NCI-H2107 treated with DMSO at 0.1 percent for 48 hours (cell line): ENCODE results near the gene CACNA1C.
A peak's percentile ranks its signal among the peaks of the same experiment; 100 is the strongest.

Source experiments
- DNase-seq: peaks from one replicate; lab custom pipeline; 2025; ENCODE audit not compliant: unreplicated experiment; lab: John Stamatoyannopoulos, UW

The CACNA1C gene

DNA sequence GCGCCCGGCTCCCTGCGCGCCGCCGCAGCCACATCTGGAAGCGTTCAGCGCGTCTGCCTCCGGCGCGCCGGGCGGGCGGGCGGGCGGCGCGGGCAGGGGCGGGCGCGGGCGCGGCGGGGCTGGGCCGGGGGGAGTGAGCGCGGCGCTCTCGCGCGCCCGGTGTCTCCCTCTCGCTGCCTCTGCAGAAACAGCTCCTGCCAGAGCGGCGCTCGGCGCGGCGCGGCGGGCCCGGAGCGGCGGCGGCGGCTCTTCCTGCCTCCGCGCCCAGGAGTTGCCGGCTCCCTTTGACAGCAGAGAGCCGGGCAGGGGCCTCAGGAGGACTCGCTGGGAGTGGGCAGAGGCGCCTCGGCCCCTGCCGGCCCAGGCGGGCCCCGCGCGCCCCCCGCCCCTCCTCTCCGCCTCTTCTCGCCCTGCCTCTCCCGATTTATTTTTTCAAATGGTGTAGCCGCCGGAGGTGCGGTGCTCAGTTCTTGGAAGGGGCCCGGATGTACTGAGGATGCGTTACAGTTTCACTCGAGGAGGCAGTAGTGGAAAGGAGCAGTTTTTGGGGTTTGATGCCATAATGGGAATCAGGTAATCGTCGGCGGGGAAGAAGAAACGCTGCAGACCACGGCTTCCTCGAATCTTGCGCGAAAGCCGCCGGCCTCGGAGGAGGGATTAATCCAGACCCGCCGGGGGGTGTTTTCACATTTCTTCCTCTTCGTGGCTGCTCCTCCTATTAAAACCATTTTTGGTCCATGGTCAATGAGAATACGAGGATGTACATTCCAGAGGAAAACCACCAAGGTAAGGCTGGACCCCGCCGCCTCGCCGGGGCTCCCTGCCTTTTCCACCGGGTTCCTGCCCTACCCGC is at the start of gene CACNA1C:
TSS of gene CACNA1C (plus strand) at position 162 of the 853 bp plus-strand sequence. CDS start at position 738, 576 bp downstream.
- DNase-seq, result no peak

- peak; percentile 41 for DNase-seq
Observed at GRCh38 chr12:2003676-2004112, 49.1 kb upstream of the CACNA1C start.

GRCh38 chr12:2004113-2004929 is 48.5 kb upstream of the CACNA1C start, which contains the start of gene DCP1B:
TSS of gene DCP1B (minus strand) at chr12:2004457. CDS start at chr12:2004431, 26 bp downstream.
- peak; percentile 90 for DNase-seq

DNA sequence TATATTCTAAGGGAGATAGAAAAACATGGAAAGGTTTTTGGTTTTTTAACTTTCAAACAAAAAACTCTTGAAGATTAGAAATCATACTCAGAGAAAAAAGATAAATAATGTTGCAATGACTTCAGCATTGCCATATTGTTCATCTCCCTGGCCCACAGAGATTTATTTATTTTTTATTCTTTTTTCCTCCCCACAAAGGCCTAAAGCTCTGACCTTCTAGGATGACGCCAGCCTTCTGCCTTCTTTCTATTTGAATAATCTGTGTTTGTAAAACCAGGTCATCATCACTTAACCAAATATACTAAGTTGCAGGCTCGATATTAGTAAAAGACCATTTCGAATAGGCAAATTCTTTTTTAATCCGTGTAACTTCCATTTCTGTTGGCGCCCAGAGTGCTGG is 44.1 kb upstream of the CACNA1C start:
- no peak for DNase-seq

DNA sequence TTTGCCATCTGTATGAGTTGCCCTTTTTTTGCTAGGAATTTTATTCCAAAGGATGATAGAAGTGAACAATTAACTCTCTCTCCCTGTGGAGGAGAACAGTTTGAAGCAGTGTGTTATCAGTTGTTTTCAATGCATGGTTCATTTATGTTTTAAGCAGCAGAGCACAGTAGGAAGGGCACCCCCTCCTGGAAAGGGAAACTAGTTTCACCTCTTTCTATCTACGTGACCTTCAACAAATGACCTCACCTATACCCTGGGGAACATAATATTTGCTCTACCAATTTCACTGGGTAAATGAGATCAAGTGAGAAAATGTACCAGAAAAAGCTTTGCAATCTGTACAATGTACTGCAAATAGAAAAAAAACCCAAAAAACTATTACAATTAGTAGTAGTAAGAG is 43.2 kb upstream of the CACNA1C start:
- DNase-seq, result no peak

DNA sequence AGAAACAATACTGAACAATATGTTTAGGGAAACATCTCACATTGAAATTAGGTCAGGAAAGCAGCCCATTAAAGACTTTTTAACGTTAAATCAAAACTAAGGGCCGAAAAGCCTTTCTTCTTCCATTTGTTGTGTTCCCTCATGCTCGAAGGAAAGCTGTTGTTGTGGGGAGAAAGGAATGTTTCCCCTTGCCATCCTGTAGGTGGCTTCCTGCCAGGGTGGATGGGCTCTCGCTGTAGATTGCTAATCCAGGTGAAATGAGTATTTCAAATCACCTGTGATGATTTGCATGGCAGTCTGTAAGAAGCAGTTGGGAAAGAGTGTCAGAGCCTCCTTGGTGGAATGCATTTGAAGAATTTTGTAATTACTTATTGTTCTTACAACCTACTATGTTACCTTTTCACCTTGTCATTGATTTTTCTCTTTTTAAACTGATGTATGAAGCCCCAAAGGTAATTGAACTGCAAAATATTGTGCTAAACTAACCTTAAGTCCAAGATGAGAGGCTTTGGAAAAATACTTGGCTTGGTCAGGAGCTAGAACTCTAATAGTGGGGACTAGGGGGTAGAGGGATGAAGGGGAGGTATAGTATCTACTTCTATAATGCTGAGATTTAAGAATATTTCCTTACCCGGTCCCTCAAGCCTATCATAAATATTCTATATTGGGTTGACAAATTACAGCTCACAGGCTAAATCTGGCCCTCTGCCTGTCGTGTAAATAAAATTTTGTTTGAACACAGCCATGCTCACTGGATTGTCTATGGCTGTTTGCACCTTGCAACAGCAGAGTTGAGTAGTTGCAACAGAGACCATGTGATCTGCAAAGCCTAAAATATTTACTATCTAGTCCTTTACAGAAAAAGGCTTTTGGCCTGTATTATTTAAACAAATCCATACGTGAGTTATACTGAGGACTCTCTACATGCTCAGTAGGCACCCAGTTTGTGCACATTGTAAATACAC is 40.9 kb upstream of the CACNA1C start:
- no peak for DNase-seq

DNA sequence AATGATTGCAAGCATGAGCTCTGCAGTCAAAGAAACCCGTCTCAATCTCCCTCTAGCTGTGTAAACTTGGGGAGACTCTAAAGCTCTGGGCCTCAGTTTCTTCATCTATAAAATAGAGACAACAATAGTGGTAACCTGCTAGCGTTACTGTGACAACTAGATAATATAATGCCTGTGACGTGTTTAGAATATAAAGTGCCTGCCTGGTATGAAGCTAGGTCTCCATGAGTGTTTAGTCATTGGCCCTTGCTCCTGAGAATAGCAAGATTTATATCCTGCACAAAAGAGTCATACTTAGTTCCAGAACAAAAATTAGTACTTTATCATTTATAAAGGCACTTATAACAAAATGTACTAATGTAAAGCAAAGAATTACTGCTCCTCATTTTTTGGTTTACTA is 39.7 kb upstream of the CACNA1C start:
- DNase-seq, result no peak

GRCh38 chr12:2013527-2014223 is 39.1 kb upstream of the CACNA1C start:
- no peak for DNase-seq

- no peak for DNase-seq
Observed at GRCh38 chr12:2014231-2014630, 38.6 kb upstream of the CACNA1C start.

DNA sequence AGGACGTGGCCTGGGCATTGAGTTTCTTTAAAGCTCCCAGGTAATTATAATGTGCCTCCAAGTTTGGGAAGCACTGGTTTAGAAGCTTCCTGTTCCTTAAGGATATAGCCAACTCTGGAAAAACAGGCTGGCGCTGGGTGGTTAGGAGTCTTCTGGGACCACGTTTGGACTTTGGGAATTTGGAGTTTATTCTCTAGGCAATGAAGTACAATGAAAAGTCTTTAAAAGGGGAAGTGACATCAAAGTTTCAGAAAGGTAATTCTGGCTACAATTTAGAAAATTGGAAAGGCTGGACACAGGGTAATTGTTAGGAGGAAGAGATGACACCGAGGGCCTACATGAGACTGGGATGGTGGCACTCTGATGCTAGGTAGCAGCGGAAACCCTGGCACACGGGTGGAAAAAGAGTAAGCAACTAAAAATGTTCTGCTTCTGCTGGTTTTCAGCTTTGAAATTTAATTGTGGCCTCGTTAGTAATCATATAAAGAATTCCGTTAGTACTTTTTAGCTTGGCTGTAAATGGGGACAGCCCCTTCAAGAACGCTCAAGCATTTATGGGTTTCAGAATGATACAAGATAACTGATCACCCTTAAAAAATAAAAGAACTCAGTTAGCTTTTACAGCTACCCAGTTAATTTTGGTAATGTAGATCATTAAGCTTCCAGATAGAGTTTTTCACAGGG is 35.8 kb upstream of the CACNA1C start:
- DNase-seq, result no peak

DNA sequence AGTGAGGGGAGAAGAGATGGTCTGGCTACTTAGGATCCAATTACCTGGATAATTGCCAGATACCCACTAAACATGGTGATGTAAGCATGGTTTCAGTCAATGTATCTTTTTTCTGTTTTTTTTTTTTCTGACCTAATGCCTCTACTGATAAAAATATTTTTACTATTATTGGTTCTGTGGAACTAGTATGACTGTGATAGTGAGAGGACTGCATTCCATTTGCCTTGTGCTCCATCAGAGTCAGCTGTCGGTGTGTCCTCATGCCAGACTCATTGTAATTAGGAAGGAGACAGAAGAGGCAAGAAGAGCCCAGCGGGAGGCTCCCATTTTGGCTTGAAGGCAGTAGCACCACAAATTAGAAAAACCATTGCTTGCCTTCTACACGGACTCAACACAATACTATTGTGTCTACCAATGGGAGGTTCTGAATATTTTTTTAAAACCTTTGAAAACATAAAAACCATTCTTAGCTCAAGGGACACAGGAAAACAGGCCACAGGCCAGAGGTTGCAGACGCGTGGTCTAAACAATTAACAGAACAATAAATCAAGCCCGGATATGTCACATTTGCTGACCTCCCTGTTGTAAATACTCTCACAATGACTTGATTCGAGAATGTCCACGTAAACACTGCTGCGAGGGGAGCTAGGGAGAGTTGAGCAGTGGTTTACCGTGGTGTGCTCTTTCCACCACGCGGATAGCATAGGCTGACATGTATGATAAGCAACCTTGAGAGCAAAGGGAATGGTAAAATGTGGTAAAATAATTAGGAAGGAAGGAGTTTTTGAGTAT is 35.0 kb upstream of the CACNA1C start:
- no peak for DNase-seq

- DNase-seq, result no peak
Observed at GRCh38 chr12:2018391-2018790, 34.4 kb upstream of the CACNA1C start.

- no peak for DNase-seq
Observed at GRCh38 chr12:2019126-2019525, 33.7 kb upstream of the CACNA1C start.

DNA sequence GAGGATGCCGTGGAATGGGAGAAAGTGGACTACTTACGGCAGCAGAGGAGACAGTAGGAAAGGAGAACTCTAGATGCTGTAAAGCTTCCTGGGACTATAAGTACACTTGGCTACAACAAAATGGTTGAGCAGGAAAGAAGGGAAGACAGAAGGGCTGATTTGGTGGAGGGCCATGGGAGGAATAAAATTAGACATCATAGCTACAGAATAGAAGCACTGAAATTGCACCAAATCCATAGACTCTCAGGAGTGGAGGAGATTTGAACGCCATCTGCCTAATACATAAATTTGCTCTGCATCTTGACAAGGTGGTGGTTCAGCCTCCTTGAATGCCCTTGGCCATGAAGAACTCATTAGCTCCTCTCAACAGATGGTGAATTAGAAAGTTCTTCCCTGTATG is 32.3 kb upstream of the CACNA1C start:
- DNase-seq, result no peak

GRCh38 chr12:2023365-2023764 is 29.4 kb upstream of the CACNA1C start:
- no peak for DNase-seq

DNA sequence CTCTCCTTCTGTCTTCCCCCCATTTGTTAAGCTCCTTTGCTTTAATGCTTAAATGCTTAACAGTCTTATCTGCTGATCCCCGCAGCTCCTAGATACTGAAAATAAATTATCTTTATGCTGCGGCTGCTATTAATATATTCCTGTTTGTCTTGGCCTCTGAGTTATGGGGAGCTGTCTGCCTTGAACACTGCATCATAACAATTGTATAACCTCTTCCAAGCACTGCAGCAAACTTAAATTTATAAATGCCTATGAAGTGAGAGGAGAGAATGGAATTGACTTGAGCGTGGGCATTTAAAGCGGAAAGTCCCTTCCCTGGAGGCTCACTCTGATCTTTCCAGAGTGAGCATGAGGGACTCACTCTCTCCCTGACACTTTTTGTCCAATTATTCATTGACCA is 25.4 kb upstream of the CACNA1C start:
- no peak for DNase-seq

DNA sequence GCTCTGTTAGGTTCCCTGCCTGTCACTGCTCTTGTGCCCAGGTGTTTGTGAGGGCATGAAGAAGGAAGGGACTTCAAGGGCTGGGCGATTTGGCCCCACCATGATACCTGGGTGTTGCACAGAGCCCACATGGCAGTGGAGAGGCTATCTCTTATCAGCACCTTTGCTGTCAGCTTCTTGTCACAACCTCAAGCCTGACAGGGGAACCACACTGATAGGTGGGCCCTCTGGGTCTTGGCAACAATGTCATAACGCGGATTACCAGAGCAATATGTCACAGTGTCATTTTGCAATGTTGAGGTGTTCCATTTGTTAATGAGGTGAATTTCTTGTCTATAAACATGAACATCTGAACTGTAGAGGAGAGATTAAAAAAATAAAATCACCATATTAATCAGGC is 22.9 kb upstream of the CACNA1C start:
- no peak for DNase-seq

DNA sequence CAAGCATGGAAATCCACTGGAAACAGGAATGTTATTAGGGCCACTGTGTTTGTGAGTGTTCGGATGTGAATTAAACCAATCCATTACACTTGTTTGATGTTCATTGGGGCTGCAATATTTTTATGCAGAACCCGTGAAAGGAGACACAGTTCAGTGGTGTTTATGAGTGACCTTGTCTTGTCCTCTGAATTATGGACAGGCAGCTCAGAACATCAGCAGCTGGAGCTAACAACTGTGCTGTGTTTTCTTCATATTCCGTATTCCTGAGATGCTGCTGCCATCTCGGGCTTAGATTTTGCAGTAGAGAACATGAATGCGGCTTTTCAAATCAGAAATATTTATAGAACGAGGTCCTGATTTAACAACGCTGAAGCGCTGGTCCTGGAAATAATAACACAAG is 20.3 kb upstream of the CACNA1C start:
- DNase-seq, result no peak
